HG03097 (cell line): ENCODE results near the gene HBA1.
A peak's percentile ranks its signal among the peaks of the same experiment; 100 is the strongest.
"Not testable (repeated sequence)": the region's sequence is repeated elsewhere in the genome, so short reads cannot be mapped to it uniquely, and the experiment has no call there.

Experiments
- ATAC-seq: cut with Tn5 transposase; IDR thresholded peaks from one replicate; pipeline ENCODE4 v1.9.1; 2021; ENCODE audit not compliant: unreplicated experiment, low FRiP score

HBA1 gene

GRCh38 chr16:173928-174769, 2.3 kb upstream of the HBA1 start:
- not testable (repeated sequence) for ATAC-seq

GRCh38 chr16:175011-175949, 1.2 kb upstream of the HBA1 start:
- no peak for ATAC-seq

- not testable (repeated sequence) for ATAC-seq
Measured at GRCh38 chr16:176006-176405, 474 bp upstream of the HBA1 start.

- ATAC-seq, result no peak
Measured at GRCh38 chr16:177394-177822, 928 bp downstream of the HBA1 start.

- no peak for ATAC-seq
Measured at GRCh38 chr16:177981-178667, 1.6 kb downstream of the HBA1 start.

GRCh38 chr16:178668-179015, 2.2 kb downstream of the HBA1 start:
- ATAC-seq, result no peak

- ATAC-seq, result no peak
Measured at GRCh38 chr16:179211-180092, 3.0 kb downstream of the HBA1 start.

- no peak for ATAC-seq
Measured at GRCh38 chr16:180101-180675, 3.7 kb downstream of the HBA1 start, which contains the start of gene HBQ1. Gene HBQ1, plus strand, starts transcription at chr16:180459. Its CDS starts 28 bp downstream, at chr16:180487.

- ATAC-seq, result peak; percentile 16
Measured at GRCh38 chr16:180681-181564, 4.4 kb downstream of the HBA1 start.

GRCh38 chr16:181565-182021, 5.1 kb downstream of the HBA1 start:
- peak; percentile 64 for ATAC-seq

GRCh38 chr16:183005-183404, 6.5 kb downstream of the HBA1 start:
- ATAC-seq, result no peak

- ATAC-seq, result no peak
Measured at GRCh38 chr16:185213-185612, 8.7 kb downstream of the HBA1 start.

- ATAC-seq, result no peak
Measured at GRCh38 chr16:185691-186090, 9.2 kb downstream of the HBA1 start.

GRCh38 chr16:187330-187729, 10.8 kb downstream of the HBA1 start:
- ATAC-seq, result no peak

- no peak for ATAC-seq
Measured at GRCh38 chr16:188674-189073, 12.2 kb downstream of the HBA1 start.

- ATAC-seq, result no peak
Measured at GRCh38 chr16:189604-190186, 13.2 kb downstream of the HBA1 start.

GRCh38 chr16:191831-192230, 15.4 kb downstream of the HBA1 start:
- ATAC-seq, result no peak

- ATAC-seq, result no peak
Measured at GRCh38 chr16:192686-193085, 16.2 kb downstream of the HBA1 start.
